Fibroblast of lung (primary cell): Measurements from ENCODE around the gene IL1RN.

ENCODE experiments used
- CTCF ChIP-seq, 2 donors: IDR thresholded peaks in 1 of 2; conservative IDR thresholded peaks in 1 of 2; 1 replicate in 1 of 2; 2 replicates in 1 of 2; pipeline ENCODE4 v1.5.1; 2011 to 2012; ENCODE audit warnings: low read length in 2 of 2, control low read depth in 1 of 2, inconsistent platforms in 1 of 2, low read depth in 1 of 2, mild to moderate bottlenecking in 1 of 2
- EZH2 ChIP-seq: IDR thresholded peaks from 2 replicates; pipeline ENCODE4 v1.5.1; 2012; ENCODE audit warnings: low read length, control low read depth, mild to moderate bottlenecking; ENCODE audit errors: missing control alignments

- TF ChIP-seq CTCF (conservative IDR thresholded peaks at IDR 0.05 in 1 of 2, IDR thresholded peaks at IDR 0.05 in 1 of 2; ENCODE audit: low read depth in 1 of 2, low read length in 2 of 2) (no peak), EZH2 (no peak)
These were observed 45.7 kb upstream of the IL1RN start for GRCh38 chr2:113081488-113082210.
